HG03469 (cell line): ENCODE results near the gene PPP1R14C.

Experiments used
- ATAC-seq: cut with Tn5 transposase; IDR thresholded peaks from one replicate; pipeline ENCODE4 v1.9.1; 2021; ENCODE audit warnings: mild to moderate bottlenecking, moderate library complexity, moderate number of reproducible peaks; ENCODE audit not compliant: unreplicated experiment

The PPP1R14C gene

GRCh38 chr6:150245148-150245935, 102.5 kb downstream of the PPP1R14C start:
- no peak for ATAC-seq

GRCh38 chr6:150247803-150248202, 105.0 kb downstream of the PPP1R14C start:
- no peak for ATAC-seq

- no peak for ATAC-seq
Measured at GRCh38 chr6:150248300-150248699, 105.5 kb downstream of the PPP1R14C start.

GRCh38 chr6:150249261-150249660, 106.4 kb downstream of the PPP1R14C start:
- ATAC-seq, result no peak

GRCh38 chr6:150250826-150251225, 108.0 kb downstream of the PPP1R14C start:
- no peak for ATAC-seq

GRCh38 chr6:150251566-150252186, 108.8 kb downstream of the PPP1R14C start:
- no peak for ATAC-seq

- ATAC-seq, result no peak
Measured at GRCh38 chr6:150252714-150253444, 110.0 kb downstream of the PPP1R14C start.

GRCh38 chr6:150253489-150253888, 110.6 kb downstream of the PPP1R14C start:
- ATAC-seq, result no peak

- ATAC-seq, result no peak
Measured at GRCh38 chr6:150254770-150255169, 111.9 kb downstream of the PPP1R14C start.

GRCh38 chr6:150255840-150256239, 113.0 kb downstream of the PPP1R14C start:
- ATAC-seq, result no peak

GRCh38 chr6:150256618-150257272, 113.9 kb downstream of the PPP1R14C start:
- ATAC-seq, result no peak

- no peak for ATAC-seq
Measured at GRCh38 chr6:150258381-150258780, 115.5 kb downstream of the PPP1R14C start.

- ATAC-seq, result no peak
Measured at GRCh38 chr6:150260931-150261330, 118.1 kb downstream of the PPP1R14C start.

- ATAC-seq, result no peak
Measured at GRCh38 chr6:150261997-150262697, 119.3 kb downstream of the PPP1R14C start.

GRCh38 chr6:150263765-150264404, 121.0 kb downstream of the PPP1R14C start:
- no peak for ATAC-seq

GRCh38 chr6:150266309-150266708, 123.5 kb downstream of the PPP1R14C start:
- ATAC-seq, result no peak

GRCh38 chr6:150266963-150267685, 124.3 kb downstream of the PPP1R14C start:
- no peak for ATAC-seq

- no peak for ATAC-seq
Measured at GRCh38 chr6:150267686-150268561, 125.1 kb downstream of the PPP1R14C start.
